ENCODE results near the gene MOXD1. TPM values are rescaled to one million over a fixed set of nuclear protein-coding genes. Genes with fewer than 3 reads are reported as not detected.

Gene MOXD1
- total RNA-seq: 14.2 TPM

- intact Hi-C loops (cut with DNase I): no loop called here
- ATAC-seq: peak; percentile 88
- DNase-seq (ENCODE audit: low spot score): peak; percentile 71
Observed at GRCh38 chr6:132400883-132401617, at the start of gene MOXD1. MOXD1 (minus strand) TSS chr6:132401475; CDS start chr6:132401426, 49 bp downstream.

GRCh38 chr6:132446855-132447241, 45.6 kb upstream of the MOXD1 start:
- ATAC-seq (no peak), DNase-seq (ENCODE audit: low spot score) (no peak)
- intact Hi-C loops (cut with DNase I): no loop called here

- ATAC-seq (no peak), DNase-seq (ENCODE audit: low spot score) (no peak)
- intact Hi-C loops (cut with DNase I): no loop called here
Observed at GRCh38 chr6:132446141-132446854, 45.0 kb upstream of the MOXD1 start.

GRCh38 chr6:132445201-132445951, 44.1 kb upstream of the MOXD1 start:
- intact Hi-C loops (cut with DNase I): no loop called here
- ATAC-seq (no peak), DNase-seq (ENCODE audit: low spot score) (no peak)

- ATAC-seq (no peak), DNase-seq (ENCODE audit: low spot score) (no peak)
- intact Hi-C loops (cut with DNase I): no loop called here
Observed at GRCh38 chr6:132443206-132443605, 41.9 kb upstream of the MOXD1 start.

- no peak for DNase-seq (ENCODE audit: low spot score)
- intact Hi-C loops (cut with DNase I): no loop called here
- no peak for ATAC-seq
Observed at GRCh38 chr6:132430110-132430509, 28.8 kb upstream of the MOXD1 start.

- no peak for ATAC-seq
- DNase-seq (ENCODE audit: low spot score): no peak
- intact Hi-C loops (cut with DNase I): no loop called here
Observed at GRCh38 chr6:132425176-132425575, 23.9 kb upstream of the MOXD1 start.

GRCh38 chr6:132423839-132424238, 22.6 kb upstream of the MOXD1 start:
- DNase-seq (ENCODE audit: low spot score) (no peak), ATAC-seq (no peak)
- intact Hi-C loops (cut with DNase I): no loop called here

GRCh38 chr6:132418235-132418965, 17.1 kb upstream of the MOXD1 start:
- intact Hi-C loops (cut with DNase I): no loop called here

GRCh38 chr6:132414761-132415160, 13.5 kb upstream of the MOXD1 start:
- ATAC-seq: peak; percentile 56
- no peak for DNase-seq (ENCODE audit: low spot score)
- intact Hi-C loops (cut with DNase I): no loop called here

More at GRCh38 chr6:132418235-132418965, 17.1 kb upstream of the MOXD1 start:
- ATAC-seq (no peak), DNase-seq (ENCODE audit: low spot score) (no peak)

GRCh38 chr6:132414322-132414721, 13.0 kb upstream of the MOXD1 start:
- ATAC-seq: no peak
- intact Hi-C loops (cut with DNase I): no loop called here
- DNase-seq (ENCODE audit: low spot score): no peak

- intact Hi-C loops (cut with DNase I): no loop called here
- no peak for ATAC-seq
- DNase-seq (ENCODE audit: low spot score): no peak
Observed at GRCh38 chr6:132413499-132413802, 12.2 kb upstream of the MOXD1 start.

- ATAC-seq: no peak
- intact Hi-C loops (cut with DNase I): no loop called here
- DNase-seq (ENCODE audit: low spot score): no peak
Observed at GRCh38 chr6:132412656-132413498, 11.6 kb upstream of the MOXD1 start.

GRCh38 chr6:132411296-132411695, 10.0 kb upstream of the MOXD1 start:
- intact Hi-C loops (cut with DNase I): no loop called here
- DNase-seq (ENCODE audit: low spot score) (no peak), ATAC-seq (no peak)

GRCh38 chr6:132410830-132411229, 9.6 kb upstream of the MOXD1 start:
- DNase-seq (ENCODE audit: low spot score) (no peak), ATAC-seq (no peak)
- intact Hi-C loops (cut with DNase I): no loop called here

GRCh38 chr6:132405143-132405915, 4.1 kb upstream of the MOXD1 start:
- DNase-seq (ENCODE audit: low spot score): no peak
- intact Hi-C loops (cut with DNase I): no loop called here
- no peak for ATAC-seq

GRCh38 chr6:132404736-132405135, 3.5 kb upstream of the MOXD1 start:
- DNase-seq (ENCODE audit: low spot score): no peak
- intact Hi-C loops (cut with DNase I): no loop called here
- ATAC-seq: no peak

GRCh38 chr6:132404330-132404729, 3.1 kb upstream of the MOXD1 start:
- DNase-seq (ENCODE audit: low spot score) (no peak), ATAC-seq (no peak)
- intact Hi-C loops (cut with DNase I): no loop called here

Measured in sciatic nerve (tissue), 2 donors.